HG03565 (cell line): Measurements from ENCODE around the gene LYPD6B.
A peak's percentile ranks its signal among the peaks of the same experiment; 100 is the strongest.

Experiments used
- ATAC-seq: cut with Tn5 transposase; IDR thresholded peaks from one replicate; pipeline ENCODE4 v1.9.1; 2021; ENCODE audit warnings: mild to moderate bottlenecking, moderate library complexity; ENCODE audit not compliant: unreplicated experiment

The LYPD6B gene

GRCh38 chr2:149037851-149038250, 648 bp upstream of the LYPD6B start:
- no peak for ATAC-seq

- no peak for ATAC-seq
These were observed 770 bp downstream of the LYPD6B start for GRCh38 chr2:149039213-149039724.

- no peak for ATAC-seq
These were observed 2.0 kb downstream of the LYPD6B start for GRCh38 chr2:149040451-149040850.

GRCh38 chr2:149041482-149041881, 3.0 kb downstream of the LYPD6B start:
- no peak for ATAC-seq

- no peak for ATAC-seq
These were observed 4.4 kb downstream of the LYPD6B start for GRCh38 chr2:149042881-149043280.

GRCh38 chr2:149044500-149044899, 6.0 kb downstream of the LYPD6B start:
- no peak for ATAC-seq

GRCh38 chr2:149047118-149047517, 8.6 kb downstream of the LYPD6B start:
- no peak for ATAC-seq

- peak; percentile 40 for ATAC-seq
These were observed 10.6 kb downstream of the LYPD6B start for GRCh38 chr2:149049142-149049541.

- peak; percentile 94 for ATAC-seq
These were observed 11.7 kb downstream of the LYPD6B start for GRCh38 chr2:149050188-149050587.

GRCh38 chr2:149055751-149056150, 17.3 kb downstream of the LYPD6B start:
- no peak for ATAC-seq

GRCh38 chr2:149056541-149057255, 18.2 kb downstream of the LYPD6B start:
- ATAC-seq = no peak

- ATAC-seq = no peak
These were observed 18.9 kb downstream of the LYPD6B start for GRCh38 chr2:149057401-149057800.

GRCh38 chr2:149058936-149059335, 20.4 kb downstream of the LYPD6B start:
- ATAC-seq = no peak

GRCh38 chr2:149059822-149060221, 21.3 kb downstream of the LYPD6B start:
- no peak for ATAC-seq

GRCh38 chr2:149061133-149061745, 22.7 kb downstream of the LYPD6B start:
- no peak for ATAC-seq

GRCh38 chr2:149062531-149062930, 24.0 kb downstream of the LYPD6B start:
- no peak for ATAC-seq

GRCh38 chr2:149063177-149063576, 24.7 kb downstream of the LYPD6B start:
- ATAC-seq = no peak

- ATAC-seq = no peak
These were observed 25.9 kb downstream of the LYPD6B start for GRCh38 chr2:149064365-149064841.

- no peak for ATAC-seq
These were observed 26.5 kb downstream of the LYPD6B start for GRCh38 chr2:149064856-149065630.

- no peak for ATAC-seq
These were observed 29.9 kb downstream of the LYPD6B start for GRCh38 chr2:149068225-149068995.
